Stimulated activated CD4-positive, alpha-beta T cell treated with anti-CD3 and anti-CD28 coated beads, Interleukin-2, amount 100 ng/mL, for 24 hours (primary cell): Measurements from ENCODE around the gene UHRF1.

Source experiments
- DNase-seq, 2 donors: peaks; one replicate each; pipeline ENCODE4 v3.0.0-alpha.2; 2020

Gene UHRF1

DNA sequence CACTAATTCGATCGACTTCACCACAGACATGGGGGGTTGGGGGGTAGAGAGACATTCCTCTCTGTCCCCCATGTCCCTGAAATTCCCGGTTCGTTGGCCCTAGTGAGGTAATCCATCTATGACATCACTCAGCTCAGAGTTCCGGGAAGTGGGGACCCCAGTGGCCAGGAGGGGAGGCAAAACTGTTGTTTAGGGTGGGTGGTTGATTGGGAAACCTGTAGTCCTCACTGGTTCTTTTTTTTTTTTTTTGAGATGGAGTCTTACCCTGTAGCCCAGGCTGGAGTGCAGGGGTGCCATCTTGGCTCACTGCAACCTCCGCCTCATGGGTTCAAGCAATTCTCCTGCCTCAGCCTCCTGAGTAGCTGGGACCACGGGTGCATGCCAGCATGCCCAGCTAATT, 6.5 kb upstream of the UHRF1 start, which contains the start of gene ARRDC5:
Gene ARRDC5 (minus strand): TSS at position 101 of the 400 bp plus-strand sequence. CDS start 71 bp downstream, at position 30.
- DNase-seq = no peak

DNA sequence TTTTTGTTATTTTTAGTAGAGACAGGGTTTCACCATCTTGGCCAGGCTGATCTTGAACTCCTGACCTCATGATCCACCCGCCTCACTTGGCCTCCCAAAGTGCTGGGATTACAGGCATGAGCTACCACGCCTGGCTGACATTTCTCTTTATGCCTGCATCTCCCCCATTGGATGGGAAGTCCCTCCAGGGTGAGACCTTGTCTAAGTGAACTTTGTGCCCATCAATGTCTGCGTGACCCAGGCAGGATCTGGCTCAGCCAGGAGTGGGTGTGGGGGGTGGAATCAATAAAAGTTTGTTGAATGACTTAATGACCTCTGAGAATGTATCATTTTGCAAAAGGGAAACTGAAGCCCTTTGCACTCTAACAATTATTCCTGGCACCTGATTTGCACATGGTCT, 4.8 kb upstream of the UHRF1 start:
- DNase-seq = no peak

DNA sequence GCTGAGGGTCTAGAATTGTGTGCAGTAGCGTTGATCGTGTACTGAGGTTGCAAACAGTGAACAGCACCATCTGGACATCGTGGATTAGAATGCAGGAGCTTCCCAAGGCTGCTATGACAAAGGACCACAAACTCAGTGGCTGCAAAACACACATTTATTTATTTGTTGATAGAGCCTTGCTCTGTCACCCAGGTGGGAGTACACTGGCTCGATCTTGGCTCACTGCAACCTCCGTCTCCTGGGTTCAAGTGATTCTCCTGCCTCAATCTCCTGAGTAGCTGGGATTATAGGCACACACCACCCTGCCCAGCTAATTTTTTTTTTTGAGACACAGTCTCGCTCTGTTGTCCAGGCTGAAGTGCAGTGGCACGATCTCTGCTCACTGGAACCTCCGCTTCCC, 2.3 kb upstream of the UHRF1 start:
- DNase-seq = no peak

DNA sequence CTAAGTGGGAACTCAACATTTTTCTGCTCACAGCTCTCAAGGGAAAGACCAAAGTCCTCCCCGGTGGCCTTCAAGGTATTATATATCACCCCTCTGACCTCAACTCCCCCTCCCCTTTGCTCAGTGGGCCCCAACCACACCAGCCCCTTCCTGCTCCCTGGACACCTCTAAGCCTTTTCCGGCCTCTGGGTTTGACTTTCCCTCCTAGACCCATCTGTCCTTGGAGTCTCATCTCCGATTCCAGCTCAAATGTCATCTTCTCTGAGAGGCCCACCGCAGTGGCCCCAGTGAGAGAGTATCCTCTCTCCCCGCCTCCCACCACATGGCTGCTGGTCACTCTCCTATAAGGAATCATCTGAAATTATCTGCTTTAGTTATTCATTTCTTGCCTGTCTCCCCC, 941 bp upstream of the UHRF1 start:
- no peak for DNase-seq

DNA sequence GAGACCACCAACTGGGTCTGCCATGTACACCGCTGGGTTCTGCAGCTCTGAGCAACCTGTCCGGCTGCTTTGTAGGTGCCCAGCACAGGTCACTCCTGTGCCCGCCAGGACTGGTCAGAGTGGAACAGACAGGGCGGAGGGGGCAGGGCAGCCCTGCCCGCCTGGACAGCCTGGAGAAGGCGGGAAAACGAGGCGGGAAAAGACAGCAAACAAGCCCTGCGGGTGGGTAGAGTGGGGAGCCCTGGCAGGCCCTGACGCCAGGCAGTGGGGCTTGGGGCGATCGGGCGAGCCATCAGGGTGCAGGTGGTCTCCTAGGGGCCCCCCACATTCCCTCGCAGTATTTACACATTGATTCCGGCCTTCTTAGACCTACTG, 533 bp upstream of the UHRF1 start:
- no peak for DNase-seq

DNA sequence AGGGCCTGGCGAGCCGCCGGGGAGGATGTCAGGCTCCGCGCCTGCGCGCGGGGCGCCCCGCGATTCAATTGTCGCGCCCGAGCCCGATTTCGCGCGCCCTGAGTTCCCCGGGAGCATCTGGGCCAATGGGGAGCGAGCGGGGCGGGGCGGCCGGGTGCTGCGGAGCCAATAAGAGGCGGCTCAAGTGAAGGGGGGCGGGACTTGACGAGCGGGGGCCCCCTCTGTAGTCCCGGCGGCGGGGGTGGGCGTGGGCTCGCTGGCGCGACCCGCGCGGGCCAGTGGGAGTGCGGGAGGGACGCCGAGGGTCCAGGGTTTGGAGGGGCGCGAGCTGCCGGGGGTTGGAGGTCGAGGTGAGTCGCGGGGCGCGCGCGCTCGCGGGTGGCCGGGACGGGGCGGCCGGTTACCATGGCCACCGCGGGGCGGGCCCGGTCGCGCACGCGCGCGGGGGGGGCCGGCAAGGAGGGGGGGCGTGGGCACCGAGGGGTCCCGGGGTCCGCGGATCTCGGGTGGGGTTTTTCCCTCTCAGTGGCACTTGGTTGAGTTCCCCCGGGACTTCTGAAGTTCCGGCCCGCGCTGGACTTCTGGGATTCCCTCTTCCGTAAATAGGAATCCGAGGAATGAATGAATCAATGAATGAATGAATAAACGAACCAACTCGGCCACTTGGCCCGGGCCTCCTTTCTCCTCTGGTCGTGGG, 744 bp downstream of the UHRF1 start:
- DNase-seq = peak; percentile 96

DNA sequence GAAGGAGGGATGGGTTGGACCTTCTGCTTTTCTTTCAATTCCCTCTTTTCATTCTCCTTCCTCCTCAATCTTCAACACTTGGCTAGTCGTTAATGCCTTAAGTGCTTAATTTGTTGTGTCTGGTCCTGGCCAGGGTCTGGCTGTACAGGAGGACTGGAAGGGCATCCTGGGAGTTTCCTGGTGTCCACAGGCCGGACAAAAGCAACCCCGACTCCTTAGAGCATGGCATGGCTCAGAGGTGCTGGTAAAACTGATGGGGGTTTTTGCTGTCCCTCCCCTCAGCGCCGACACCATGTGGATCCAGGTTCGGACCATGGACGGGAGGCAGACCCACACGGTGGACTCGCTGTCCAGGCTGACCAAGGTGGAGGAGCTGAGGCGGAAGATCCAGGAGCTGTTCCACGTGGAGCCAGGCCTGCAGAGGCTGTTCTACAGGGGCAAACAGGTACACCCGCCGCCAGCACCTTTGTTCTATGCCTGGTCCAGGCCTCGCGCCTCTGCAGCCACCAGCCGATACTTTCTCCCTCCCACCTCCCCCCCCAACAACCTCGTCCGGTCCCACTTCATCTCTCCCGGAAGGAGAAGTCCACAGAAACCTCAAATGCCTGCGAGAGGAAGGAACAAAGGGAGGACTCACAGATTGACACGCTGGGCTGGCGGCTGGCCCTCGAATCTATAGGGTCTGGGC, 1.4 kb downstream of the UHRF1 start:
- peak; percentile 28 for DNase-seq

DNA sequence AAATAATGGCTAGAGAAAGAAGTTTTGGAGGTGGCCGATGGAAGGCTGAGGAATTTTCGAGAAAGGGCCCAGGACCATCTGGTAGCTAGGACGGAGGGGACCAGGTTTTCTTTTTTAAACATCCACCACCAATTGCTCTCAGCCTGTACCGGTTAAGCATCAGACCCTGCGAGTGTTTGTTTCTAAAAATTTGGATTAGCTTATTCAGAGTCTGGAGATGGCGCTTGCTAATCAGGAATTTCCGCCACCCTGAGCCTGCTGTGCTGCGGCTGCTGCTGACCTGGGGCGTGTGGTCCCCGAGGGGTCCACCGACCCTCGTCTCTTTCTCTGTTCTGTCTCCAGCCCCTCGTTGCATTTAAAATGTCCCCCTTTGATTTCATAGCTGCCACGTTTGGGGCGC, 2.0 kb downstream of the UHRF1 start:
- no peak for DNase-seq

DNA sequence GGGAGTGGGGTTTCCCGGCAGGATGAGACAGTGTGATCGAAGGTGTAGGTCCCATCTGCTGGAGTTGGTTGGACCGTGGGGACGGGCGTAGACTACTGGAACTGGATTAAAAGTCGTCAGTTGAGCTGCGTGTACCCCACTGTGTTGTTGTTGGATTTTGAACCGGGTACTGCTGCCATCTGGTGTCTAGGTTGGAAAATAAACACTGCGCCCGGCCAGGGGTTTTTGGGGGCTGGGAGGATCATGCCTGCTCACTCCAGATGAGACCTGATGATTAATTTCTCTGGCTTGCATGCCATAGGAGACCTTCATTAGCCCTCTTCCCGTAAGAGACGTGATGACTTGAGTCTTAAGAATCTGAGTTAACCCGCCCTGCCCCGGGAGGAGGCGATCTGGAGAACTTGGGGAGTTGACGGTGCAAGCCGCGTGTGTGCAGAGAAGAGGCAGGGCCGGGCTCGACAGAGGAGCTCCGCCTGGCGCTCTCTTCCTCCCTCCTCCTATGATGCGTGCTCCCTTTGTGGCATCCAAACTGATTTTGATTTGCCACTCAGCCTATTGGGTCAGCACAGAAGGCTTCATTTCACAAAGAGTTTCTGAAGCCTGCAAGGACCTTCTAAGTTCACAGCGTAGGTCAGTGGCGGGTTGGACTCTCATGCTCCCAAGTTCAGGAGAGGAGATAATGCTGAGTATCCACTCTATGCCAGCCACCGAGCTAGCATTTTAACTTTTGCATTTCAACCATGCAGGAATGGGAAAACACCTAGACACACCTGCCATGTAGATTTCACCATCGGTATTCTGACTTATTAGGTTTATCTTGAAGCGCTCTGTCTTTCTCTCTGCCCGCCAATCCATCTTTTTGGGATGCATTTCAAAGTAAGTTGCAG, 2.7 kb downstream of the UHRF1 start:
- DNase-seq = peak; percentile 74 to 79

DNA sequence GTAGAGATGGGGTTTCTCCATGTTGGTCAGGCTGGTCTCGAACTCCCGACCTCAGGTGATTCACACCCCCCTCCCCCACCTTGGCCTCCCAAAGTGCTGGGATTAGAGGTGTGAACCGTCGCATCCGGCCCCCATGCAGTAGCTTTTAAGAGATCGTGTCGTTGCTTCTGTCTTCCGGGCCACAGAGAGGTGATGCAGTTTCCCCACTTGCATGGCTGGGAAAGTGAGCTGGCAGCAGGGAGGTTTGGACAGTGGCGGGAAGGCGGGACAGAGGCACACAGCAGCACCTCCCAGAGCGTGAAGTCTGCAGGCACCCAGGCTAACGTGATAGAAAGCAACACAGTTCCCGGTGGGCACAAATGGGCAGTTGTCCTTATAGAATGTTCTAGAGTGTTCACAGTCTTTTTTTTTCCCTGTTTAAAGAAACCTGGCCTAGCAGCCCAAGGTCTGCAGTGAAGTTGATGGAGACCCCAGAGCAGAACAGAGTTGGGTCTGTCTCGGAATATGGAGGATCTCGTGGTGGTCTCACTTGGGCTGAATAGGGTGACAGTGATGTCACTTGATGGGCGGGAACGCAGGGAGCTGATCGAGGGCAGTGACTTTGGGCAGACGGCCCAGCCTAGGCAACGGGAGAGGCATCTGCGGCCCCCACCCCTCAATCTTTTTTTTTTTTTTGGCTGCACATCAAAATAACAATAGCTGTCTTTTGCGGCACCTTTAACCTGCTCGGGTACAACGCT, 4.9 kb downstream of the UHRF1 start:
- DNase-seq = peak; percentile 34 to 47

DNA sequence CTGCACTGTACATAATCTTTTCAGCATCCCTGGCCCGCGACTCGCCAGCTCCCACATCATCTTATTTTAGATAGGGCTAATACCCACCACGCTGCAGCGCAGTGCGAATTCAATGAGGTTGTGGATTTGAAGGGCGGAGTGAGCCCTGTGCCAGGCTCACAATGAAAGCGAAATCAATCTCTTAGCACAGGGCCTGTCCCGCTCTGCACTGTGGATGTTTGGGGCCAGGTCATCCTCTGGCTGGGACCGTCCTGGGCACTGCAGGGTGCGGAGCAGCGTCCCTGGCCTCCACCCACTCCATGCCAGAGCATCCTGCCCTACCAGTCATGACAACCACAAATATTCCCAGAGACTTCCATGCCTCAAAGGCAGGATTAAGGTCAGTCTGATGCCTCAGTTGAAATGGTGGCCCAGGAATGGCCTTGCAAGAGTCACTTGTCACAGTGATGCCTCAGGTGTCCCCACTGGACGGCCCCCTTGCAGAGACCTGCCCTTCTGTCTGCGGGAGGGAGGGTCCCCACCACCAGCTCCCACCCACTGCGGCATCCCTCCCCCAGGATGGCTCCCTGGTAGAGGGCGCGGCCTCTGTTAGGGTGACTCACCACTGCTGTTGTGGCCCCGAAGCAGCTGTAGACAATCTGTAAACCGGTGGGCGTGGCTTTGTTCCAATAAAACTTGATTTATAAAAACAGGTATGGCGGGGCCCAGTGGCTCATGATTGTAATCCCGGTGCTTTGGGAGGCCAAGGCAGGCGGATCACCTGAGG, 5.6 kb downstream of the UHRF1 start:
- peak; percentile 74 to 78 for DNase-seq

DNA sequence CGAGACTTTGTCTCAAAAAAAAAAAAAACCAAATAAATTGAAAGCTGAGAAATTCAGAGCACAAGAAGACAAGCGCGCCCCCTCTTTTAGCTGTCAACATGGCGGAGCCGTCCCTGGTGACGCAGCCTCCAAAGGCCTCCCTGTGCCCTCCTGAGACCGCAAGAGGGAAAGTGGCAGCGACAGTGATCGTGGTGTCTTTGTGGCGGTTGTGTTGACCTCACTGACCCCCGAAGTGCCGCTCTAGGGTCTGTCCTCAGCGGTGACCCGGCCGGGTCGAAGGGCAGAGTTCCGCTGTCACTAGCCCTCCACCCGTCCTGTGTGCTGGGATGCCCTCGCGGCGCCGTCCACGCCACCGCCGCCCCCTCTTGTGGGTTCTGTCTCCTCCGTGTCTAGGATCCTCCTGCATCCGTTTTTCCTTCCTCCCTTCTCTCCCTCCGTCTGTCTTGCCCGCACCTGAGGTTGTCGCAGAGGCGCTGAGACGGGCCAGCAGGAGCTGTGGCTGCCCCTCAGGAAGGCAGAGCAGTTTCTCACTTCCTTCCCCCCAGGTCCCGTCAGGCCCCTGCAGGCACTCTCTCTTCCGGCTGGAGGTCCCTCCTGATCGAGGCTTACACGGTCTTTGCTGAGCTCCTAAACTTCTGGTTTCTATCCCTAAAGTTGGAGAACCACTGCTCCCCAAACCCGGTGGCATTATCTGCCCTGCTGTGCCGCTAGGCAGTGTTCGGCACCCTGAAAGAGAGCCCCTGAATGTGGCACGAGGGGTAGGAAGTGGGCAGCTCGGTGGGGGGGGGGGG, 7.2 kb downstream of the UHRF1 start:
- peak; percentile 30 to 46 for DNase-seq

DNA sequence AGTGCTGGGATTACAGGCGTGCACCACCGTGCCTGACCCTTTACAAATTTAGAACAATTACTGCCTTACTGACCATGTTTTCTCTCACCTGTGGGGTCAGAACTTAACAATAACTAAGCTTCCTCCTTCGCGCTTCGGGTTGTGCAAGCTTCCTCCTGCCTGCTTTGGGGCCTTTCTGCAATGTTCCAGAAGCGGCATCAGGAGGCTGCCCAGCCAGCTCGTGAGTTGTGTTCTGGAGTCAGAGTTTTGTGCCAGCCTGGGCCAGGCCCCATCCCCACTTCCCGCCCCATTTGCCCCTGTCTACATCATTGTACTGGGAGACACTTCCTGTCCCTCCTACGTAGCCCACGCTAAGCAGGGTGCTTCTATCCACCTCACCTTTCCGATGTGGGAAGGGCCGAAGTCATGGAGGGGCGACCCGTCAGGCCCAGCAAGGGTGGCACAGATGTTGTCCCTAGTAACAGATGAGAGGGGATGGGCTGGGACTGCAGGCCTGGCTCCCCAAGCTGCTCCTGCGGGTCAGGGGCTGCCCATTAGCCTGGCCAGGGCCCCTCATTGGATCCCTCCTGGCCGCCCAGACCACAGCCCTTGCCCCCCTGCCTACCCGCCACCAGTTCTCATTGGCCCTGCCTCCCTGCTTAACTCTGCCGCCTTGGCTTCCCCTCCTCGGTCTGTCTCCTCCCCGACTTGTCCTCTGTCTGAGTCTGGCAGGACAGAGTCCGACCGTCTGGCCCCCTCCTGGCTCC, 13.4 kb downstream of the UHRF1 start:
- DNase-seq = no peak

DNA sequence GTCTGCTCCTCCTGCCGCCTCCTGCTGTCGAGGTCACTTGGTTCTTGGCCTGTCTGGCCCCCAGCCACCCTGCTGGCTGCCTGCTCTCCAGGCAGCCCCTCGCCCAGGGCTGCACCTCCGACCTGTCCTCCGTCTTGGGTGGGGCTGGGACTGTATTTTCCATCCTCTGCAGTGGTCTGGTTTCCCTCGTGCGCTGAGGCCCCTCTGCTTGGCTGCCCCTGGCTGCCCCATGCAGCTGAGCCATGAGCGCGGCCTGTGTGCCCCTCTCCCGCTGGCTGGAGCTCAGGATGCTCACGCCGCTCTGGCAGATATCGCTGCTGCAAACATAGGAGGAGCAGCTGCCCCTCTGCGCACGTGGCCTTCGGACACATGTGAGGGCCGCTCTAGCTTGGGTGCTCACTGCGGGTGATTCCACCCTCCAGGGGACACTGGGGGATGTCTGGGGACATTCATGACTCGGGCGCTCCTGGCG, 14.0 kb downstream of the UHRF1 start:
- no peak for DNase-seq

DNA sequence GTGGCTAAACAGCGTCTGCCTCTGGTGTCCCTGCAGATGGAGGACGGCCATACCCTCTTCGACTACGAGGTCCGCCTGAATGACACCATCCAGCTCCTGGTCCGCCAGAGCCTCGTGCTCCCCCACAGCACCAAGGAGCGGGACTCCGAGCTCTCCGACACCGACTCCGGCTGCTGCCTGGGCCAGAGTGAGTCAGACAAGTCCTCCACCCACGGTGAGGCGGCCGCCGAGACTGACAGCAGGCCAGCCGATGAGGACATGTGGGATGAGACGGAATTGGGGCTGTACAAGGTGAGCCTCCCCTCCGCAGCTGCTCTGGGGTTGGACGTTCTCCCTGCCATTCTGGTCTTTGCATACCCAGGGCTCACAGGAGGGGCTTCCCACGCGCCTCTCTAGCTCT, 19.9 kb downstream of the UHRF1 start:
- DNase-seq = no peak

DNA sequence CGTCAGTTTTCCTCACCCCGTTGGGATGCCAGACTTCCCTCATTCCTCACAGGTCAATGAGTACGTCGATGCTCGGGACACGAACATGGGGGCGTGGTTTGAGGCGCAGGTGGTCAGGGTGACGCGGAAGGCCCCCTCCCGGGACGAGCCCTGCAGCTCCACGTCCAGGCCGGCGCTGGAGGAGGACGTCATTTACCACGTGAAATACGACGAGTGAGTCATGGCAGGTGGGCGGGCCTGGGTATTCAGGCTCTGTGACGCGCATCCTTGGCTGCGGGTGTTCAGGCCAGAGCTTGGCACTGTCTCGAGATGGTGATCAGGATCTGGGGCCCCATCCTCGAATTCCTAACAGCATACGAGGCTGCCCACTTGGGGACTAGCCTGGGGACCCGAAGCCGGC, 21.4 kb downstream of the UHRF1 start:
- DNase-seq = peak in 1 of 2 donors; percentile 20

DNA sequence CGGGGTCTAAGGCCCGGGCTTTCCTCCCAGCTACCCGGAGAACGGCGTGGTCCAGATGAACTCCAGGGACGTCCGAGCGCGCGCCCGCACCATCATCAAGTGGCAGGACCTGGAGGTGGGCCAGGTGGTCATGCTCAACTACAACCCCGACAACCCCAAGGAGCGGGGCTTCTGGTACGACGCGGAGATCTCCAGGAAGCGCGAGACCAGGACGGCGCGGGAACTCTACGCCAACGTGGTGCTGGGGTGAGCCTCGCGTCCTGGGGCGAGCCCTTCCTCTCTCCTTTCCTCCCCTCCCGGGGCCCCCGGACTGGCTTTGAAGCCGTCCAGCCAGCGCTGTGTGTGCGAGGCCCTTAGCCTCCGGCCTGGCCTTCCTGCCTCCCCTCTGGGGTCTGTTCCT, 23.4 kb downstream of the UHRF1 start:
- no peak for DNase-seq

DNA sequence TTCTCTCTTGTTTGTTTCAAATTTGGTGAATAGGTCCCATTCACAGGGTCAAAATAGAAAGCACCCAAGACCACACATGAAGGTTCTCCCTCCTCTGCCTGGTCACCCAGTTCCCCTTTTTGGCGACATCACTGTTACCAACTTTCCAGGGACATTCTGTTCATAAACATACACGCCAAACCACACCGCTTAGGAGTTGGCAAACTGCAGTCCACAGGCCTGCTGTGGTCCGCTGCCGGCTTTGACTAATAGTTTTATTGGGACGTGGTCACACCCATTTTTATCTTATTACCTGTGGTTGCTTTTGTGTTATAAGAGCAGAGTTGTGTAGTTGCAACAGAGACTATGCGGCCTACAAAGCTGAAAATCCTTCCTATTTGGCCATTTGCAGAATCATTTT, 24.2 kb downstream of the UHRF1 start:
- DNase-seq = no peak

DNA sequence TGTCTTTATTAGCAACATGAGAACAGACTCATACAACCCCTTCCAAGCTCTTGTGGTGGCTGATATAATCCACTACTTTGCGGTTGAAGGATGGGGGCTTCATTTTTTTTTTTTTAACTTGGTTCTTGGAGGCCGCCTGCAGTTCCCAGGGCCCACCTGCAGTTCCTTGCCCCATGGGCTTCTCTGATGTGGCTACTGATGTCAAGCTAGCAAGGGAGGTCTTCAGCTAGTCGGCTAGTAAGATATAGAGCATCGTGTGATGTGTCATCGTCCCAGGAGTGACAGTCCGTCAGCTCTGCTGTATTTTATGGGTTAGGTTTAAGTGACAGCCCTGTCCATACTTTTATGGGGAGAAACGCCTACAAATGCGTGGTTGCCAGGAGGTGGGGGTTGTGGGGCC, 26.1 kb downstream of the UHRF1 start:
- DNase-seq = no peak

DNA sequence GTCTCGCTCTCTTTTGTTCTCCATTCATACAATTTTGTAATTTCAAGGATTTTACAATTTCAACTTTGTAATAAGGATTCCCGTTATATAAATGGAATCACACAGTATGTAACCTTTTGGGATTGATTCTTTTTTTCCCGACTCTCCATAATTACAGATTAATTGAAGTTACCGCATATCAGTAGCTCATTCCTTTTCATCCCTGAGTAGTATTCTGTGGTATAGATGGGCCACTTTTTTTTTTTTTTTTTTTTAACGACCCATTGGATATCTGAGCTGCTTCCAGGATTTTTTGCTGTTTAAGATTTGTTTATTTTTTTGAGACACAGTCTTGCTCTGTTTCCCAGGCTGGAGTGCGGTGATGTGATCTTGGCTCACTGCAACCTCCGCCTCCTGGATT, 27.8 kb downstream of the UHRF1 start:
- DNase-seq = no peak
